H7 (cell line): ENCODE data around the gene SPOCK3. TPM values are rescaled to one million over a fixed set of nuclear protein-coding genes. Genes with fewer than 3 reads are reported as not detected.
A peak's percentile ranks its signal among the peaks of the same experiment; 100 is the strongest.
"Not testable (repeated sequence)": the region's sequence is repeated elsewhere in the genome, so short reads cannot be mapped to it uniquely, and the experiment has no call there.

Source experiments
- DNase-seq: peaks from one replicate; pipeline ENCODE4 v3.0.0; 2012
- H3K27me3 ChIP-seq: 2 replicates; pipeline ENCODE4 v1.6.0; 2011; ENCODE audit warnings: mild to moderate bottlenecking, low read length; ENCODE audit not compliant: control insufficient read depth, insufficient read depth
- H3K36me3 ChIP-seq: replicated peaks from 2 replicates; pipeline ENCODE4 v1.5.1; 2011; ENCODE audit warnings: low read length; ENCODE audit not compliant: control insufficient read depth, insufficient read depth
- H3K4me3 ChIP-seq: 2 replicates; pipeline ENCODE4 v1.5.1; 2011; ENCODE audit warnings: low read depth, mild to moderate bottlenecking, control low read depth, low read length, moderate library complexity; ENCODE audit not compliant: insufficient read depth
- total RNA-seq: library from RNA; depleted of rRNA; stranded (reverse); fragments of >200 nt; shearing (Covaris generic); gene quantifications from 2 replicates; pipeline ENCODE4 v1.2.3, GENCODE V29; 2014

The SPOCK3 gene
- total RNA-seq, 1 experiment from 2014 or later: 1.7 TPM

GRCh38 chr4:166723532-166724140 lies 510.7 kb downstream of the SPOCK3 start:
- Histone ChIP-seq H3K36me3 (no peaks in the 10 kb centered on the region), H3K27me3 (no peaks in the 10 kb centered on the region), H3K4me3 (no peak overlapping the region)
- no peak for DNase-seq

GRCh38 chr4:166715748-166716713 lies 518.3 kb downstream of the SPOCK3 start:
- peak overlapping the region; percentile 46; the same call in 1 of the 2 replicates for H3K4me3 ChIP-seq
- not testable (repeated sequence) for DNase-seq, H3K36me3 ChIP-seq, H3K27me3 ChIP-seq

GRCh38 chr4:166700592-166700991 lies 533.7 kb downstream of the SPOCK3 start:
- Histone ChIP-seq H3K4me3 (no peak overlapping the region), H3K27me3 (no peaks in the 10 kb centered on the region), H3K36me3 (no peaks in the 10 kb centered on the region)
- no peak for DNase-seq

- H3K27me3 ChIP-seq: no peaks in the 10 kb centered on the region
Observed at GRCh38 chr4:166688835-166689234, 545.5 kb downstream of the SPOCK3 start.

GRCh38 chr4:166687828-166688227 lies 546.5 kb downstream of the SPOCK3 start:
- Histone ChIP-seq H3K4me3 (no peak overlapping the region), H3K27me3 (no peaks in the 10 kb centered on the region), H3K36me3 (no peaks in the 10 kb centered on the region)
- DNase-seq: no peak

More at GRCh38 chr4:166688835-166689234, 545.5 kb downstream of the SPOCK3 start:
- no peak for DNase-seq
- H3K36me3 ChIP-seq: no peaks in the 10 kb centered on the region
- H3K4me3 ChIP-seq: no peak overlapping the region
